Iris pigment epithelial cell (primary cell): ENCODE measurements around the gene UBE2N.

ENCODE experiments used
- DNase-seq: peaks from one replicate; pipeline ENCODE4 v3.0.0-alpha.2; 2011; ENCODE audit warnings: low read depth

Gene UBE2N

GRCh38 chr12:93441617-93442410 is at the start of gene UBE2N:
Gene UBE2N (minus strand): TSS chr12:93441947. CDS start chr12:93441884, 63 bp downstream.
- DNase-seq, result peak; percentile 97

- peak; percentile 69 for DNase-seq
These were observed 42.7 kb upstream of the UBE2N start for GRCh38 chr12:93484315-93484981.

- DNase-seq, result no peak
These were observed 41.5 kb upstream of the UBE2N start for GRCh38 chr12:93483151-93483807.

GRCh38 chr12:93482721-93483120 is 41.0 kb upstream of the UBE2N start:
- no peak for DNase-seq

- no peak for DNase-seq
These were observed 34.8 kb upstream of the UBE2N start for GRCh38 chr12:93476555-93476954.

GRCh38 chr12:93469386-93469785 is 27.6 kb upstream of the UBE2N start:
- no peak for DNase-seq

- no peak for DNase-seq
These were observed 26.2 kb upstream of the UBE2N start for GRCh38 chr12:93468008-93468371.

- DNase-seq, result peak; percentile 83
These were observed 25.7 kb upstream of the UBE2N start, which contains the start of gene MRPL42 for GRCh38 chr12:93467351-93468007. Gene MRPL42 (plus strand): TSS chr12:93467514. CDS start chr12:93469286, 1,772 bp downstream.

- DNase-seq, result no peak
These were observed 25.0 kb upstream of the UBE2N start for GRCh38 chr12:93466625-93467350.

- DNase-seq, result no peak
These were observed 24.1 kb upstream of the UBE2N start for GRCh38 chr12:93465841-93466240.

- peak; percentile 44 for DNase-seq
These were observed 19.8 kb upstream of the UBE2N start for GRCh38 chr12:93461503-93461902.

- DNase-seq, result no peak
These were observed 19.2 kb upstream of the UBE2N start for GRCh38 chr12:93460902-93461301.

GRCh38 chr12:93460003-93460402 is 18.3 kb upstream of the UBE2N start:
- no peak for DNase-seq

- DNase-seq, result no peak
These were observed 17.4 kb upstream of the UBE2N start for GRCh38 chr12:93459097-93459496.

- DNase-seq, result no peak
These were observed 14.3 kb upstream of the UBE2N start for GRCh38 chr12:93456077-93456476.

- peak; percentile 47 for DNase-seq
These were observed 11.9 kb upstream of the UBE2N start for GRCh38 chr12:93453633-93454032.

GRCh38 chr12:93451423-93452158 is 9.8 kb upstream of the UBE2N start:
- DNase-seq, result no peak

GRCh38 chr12:93449277-93449676 is 7.5 kb upstream of the UBE2N start:
- DNase-seq, result no peak

GRCh38 chr12:93448796-93449195 is 7.0 kb upstream of the UBE2N start:
- DNase-seq, result no peak

- no peak for DNase-seq
These were observed 6.0 kb upstream of the UBE2N start for GRCh38 chr12:93447555-93448290.
